ENCODE data around the gene GRIK2.

The GRIK2 gene

GRCh38 chr6:101462576-101462975 lies 69.1 kb downstream of the GRIK2 start:
- DNase-seq = no peak

DNA sequence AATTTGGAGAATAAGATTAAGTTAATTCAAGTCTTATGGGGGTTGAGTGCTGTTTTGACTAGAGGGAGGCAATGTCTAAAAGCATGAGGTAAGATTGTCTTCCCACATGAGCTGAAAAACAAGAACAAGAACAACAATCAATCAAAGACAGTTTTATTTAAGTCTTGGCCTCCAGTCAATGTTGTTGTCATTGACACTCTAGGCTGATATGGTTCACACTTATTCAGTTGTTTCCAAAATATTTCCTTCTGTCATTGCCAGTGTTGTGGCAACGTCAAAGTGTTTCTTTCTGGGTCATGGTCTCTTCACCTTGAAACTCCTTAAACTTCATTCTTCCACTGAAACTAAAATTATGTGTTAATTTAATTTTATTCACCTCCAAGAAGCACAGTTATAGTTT lies 72.4 kb downstream of the GRIK2 start:
- no peak for DNase-seq

GRCh38 chr6:101477436-101477835 lies 83.9 kb downstream of the GRIK2 start:
- DNase-seq = no peak

DNA sequence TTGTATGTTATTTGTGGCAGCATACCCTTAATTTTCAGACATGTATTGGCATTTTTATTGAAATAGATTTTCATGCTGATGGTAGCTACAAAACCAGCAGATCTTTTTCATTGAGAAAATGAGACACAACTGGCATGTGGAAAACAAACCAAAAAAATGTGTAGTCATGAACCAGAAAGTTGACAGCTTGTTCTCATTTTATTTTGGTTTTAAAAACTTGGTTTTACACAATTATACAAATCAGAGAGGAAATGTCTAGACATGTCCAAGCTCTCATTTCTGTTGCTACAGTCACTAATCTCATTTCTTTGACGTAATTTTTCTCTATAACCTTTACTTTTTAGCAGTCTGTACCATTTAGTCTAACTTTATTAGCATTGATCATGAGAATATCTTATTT lies 85.4 kb downstream of the GRIK2 start:
- DNase-seq = no peak

DNA sequence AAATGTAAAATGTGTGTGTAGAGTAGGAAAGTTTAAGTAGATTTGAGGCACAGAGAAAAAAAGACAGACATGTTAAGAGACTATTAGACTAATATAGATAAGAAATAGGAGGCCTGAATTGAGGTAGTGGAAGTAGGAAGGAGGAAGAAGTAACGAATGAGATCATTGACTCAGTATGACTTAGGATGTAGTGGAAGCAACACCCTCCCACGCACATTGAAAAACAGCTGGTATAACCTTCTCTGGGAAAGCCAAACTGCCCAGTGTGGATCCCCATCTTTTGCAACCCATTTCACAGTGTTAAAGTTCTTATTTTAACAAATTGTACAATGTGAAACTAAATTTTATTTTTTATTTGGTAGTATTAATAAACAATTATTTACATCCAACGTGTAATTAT lies 89.1 kb downstream of the GRIK2 start:
- no peak for DNase-seq

DNA sequence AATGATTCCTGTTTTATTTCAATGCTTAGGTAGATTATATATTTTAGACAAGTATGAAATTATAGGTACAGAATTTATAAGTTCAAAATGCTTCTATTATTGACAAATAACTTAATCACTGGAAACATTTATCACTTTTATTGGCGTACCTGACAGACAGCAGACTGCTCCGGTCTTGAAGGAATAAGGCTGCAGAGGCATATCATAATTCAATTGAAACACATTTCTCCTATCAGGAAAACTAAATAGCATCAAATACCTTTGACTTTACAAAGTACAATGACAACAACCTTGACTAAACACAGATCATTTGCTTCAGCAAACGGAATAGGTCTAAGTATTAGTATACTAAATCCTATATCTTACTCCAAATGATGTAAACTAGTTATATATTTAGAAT lies 91.3 kb downstream of the GRIK2 start:
- DNase-seq = no peak

DNA sequence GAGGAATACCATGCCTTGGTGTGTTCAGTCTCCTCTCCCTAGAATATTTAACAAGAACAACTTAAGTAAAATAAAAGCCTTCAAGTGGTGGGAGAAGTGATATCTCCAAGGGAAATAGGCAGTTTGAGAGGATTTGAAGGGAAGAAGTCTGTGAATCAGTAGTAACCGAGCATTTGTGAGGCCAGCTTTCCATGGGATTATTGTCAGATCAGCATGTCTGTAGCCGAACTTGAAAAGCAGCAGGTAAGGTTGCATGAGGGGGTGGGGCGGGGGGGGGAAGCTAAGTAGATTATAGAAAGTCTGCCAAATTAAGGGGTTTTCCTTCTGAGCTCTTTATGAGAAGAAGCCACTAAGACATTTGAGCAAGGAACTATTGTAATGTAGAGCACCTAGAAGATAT lies 92.6 kb downstream of the GRIK2 start:
- no peak for DNase-seq

- DNase-seq = no peak
These were observed 93.2 kb downstream of the GRIK2 start for GRCh38 chr6:101486726-101487125.

DNA sequence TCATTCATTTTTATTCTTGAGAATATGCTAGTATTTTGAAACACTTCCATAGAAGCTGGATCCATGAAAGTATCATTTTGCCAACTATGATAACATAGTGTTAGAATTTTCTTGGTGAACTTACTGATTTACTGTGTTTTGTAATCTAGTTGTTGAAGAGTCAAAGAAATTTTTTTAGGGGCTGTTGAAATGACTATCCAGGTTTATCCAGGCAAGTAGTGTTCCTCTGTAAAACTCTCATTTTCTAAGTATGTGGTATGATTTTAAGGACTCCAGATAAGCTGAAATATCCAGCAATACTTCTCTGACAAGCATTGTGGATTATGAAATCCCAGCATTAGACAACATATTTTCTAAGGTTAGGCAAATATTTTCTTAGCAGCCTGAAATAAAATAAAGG lies 95.9 kb downstream of the GRIK2 start:
- DNase-seq = no peak

GRCh38 chr6:101490857-101491256 lies 97.3 kb downstream of the GRIK2 start:
- no peak for DNase-seq

DNA sequence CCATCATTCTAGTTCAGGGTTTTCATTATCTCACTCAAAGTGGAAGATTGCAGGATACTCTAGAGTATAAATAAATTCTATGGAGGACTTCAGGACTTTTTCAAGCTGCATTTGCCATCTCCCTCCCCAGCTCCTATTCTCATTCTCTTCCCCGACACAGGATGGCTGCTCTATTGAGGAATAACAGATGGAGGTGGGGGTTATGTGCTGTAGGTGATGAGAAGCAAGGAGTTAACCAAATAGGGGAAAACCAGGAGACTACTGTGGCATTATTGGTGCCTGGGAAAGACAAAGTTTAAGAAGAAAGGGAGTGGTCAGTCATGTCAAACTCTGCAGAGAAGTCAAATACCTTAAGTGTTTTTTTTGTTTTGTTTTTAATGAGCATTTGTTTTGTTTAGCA lies 109.3 kb downstream of the GRIK2 start:
- no peak for DNase-seq

DNA sequence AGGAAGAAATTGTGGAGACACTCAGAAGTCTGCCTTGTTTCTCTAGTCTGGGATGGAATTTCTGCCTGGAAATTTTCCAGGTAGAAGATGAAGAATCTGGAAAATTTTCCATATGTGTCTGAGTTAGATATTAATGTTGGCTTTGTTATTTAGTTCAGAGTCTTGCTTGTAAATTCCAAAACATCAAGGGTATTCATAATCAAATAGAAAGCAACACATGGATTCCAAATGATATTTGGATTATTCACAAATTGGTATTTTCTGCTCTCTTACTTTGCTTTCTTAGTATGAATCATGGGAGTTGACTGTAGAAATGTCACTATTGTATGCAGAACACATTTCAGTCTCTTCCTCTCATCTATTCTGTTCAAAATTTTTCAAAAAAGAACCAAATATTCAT lies 116.0 kb downstream of the GRIK2 start:
- DNase-seq = no peak

GRCh38 chr6:101513181-101513580 lies 119.7 kb downstream of the GRIK2 start:
- DNase-seq = no peak

- no peak for DNase-seq
These were observed 123.1 kb downstream of the GRIK2 start for GRCh38 chr6:101516578-101516977.

DNA sequence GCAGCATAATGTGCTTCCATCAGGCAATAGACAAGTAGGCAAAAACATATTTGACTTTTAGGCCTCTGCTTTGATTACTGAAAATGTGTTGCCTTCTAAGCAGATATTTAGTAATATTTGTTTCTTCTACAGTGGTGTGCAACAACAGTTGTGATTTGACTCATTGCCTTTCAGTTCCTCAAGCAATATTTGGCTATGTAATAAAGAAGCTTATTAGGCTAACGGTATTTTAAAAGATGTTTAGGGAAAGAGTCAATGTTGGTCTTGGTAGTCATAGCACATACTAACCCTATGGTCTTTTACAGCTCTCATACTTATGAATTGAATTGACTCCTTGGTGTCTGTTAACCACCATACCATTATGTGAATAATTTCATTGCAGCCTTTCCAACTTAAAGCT lies 124.1 kb downstream of the GRIK2 start:
- DNase-seq = no peak

DNA sequence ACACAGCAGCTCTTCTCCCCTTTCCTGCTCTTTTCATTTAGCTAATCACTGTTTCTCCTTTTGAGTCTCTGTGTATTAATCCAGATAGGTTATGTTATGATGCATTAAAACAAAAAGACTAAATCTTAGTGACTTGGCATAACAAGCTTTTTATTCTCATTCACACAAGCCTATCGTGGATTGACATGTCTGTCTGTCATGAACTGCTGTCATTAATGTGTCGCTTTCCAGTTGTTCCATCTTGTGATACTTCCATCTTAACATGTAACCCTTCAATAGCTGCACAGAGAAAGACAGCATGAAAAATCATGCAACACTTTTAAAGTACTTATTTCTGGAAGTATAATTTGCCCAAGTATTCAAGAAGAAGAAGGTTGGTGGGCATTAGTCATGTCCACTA lies 128.7 kb downstream of the GRIK2 start:
- DNase-seq = no peak

DNA sequence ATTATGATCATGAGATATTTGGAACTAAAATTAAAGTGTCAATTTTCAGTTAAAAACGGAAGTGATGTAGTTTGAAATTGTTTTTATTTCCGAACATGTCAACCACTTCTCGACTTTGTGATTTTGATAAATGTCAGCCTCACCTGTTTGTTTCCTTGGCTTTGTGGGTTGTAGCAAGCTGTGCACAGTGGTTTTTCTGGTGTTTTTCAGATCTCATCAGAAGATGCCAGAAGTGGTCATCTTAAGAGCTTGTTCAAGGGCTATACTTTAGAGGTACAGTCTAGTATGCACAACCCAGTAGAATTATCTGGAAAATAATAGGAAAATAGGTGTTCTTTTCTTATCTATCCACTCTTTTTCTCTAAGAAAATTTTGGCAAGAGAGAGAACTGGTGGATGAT lies 134.0 kb downstream of the GRIK2 start:
- DNase-seq = no peak

GRCh38 chr6:101528801-101529200 lies 135.3 kb downstream of the GRIK2 start:
- DNase-seq = no peak

GRCh38 chr6:101531538-101531937 lies 138.0 kb downstream of the GRIK2 start:
- DNase-seq = no peak

DNA sequence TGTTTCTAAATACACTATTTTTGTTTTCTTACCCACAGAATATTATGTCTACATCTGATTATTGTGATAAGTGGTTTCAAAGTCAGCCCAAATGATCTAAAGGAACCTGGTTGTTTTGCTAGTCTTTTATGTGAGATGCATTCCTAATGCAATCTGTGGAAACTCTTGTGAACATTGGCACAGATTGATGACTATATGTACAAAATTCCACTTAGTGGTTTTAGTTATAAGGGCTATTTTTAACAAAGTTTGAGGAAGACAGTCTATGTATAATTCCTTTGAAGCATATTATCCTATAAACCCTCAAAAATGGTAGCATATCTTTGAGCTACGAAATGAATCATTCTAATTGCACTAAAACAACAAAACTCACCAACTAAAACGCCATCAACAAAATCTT lies 140.9 kb downstream of the GRIK2 start:
- no peak for DNase-seq

- DNase-seq = no peak
These were observed 141.3 kb downstream of the GRIK2 start for GRCh38 chr6:101534821-101535220.

GRCh38 chr6:101537753-101538316 lies 144.3 kb downstream of the GRIK2 start:
- DNase-seq = no peak

GRCh38 chr6:101539510-101540245 lies 146.2 kb downstream of the GRIK2 start:
- no peak for DNase-seq

- no peak for DNase-seq
These were observed 148.4 kb downstream of the GRIK2 start for GRCh38 chr6:101541894-101542293.

- no peak for DNase-seq
These were observed 150.3 kb downstream of the GRIK2 start for GRCh38 chr6:101543796-101544195.
